Transverse colon (tissue), 4 donors: ENCODE results near the gene AZU1. TPM values are rescaled to one million over a fixed set of nuclear protein-coding genes. Genes with fewer than 3 reads are reported as not detected.
"Not testable (repeated sequence)": the region's sequence is repeated elsewhere in the genome, so short reads cannot be mapped to it uniquely, and the experiment has no call there.

Experiments
- DNase-seq: peaks from one replicate; pipeline ENCODE4 v3.0.0-alpha.2; 2019
- H3K27ac ChIP-seq, 4 donors: fragments of 200-600 bp; sonication (generic); 2 replicates each; pipeline ENCODE4 v1.5.1; 2016 to 2018; ENCODE audit warnings: inconsistent platforms in 4 of 4
- H3K27me3 ChIP-seq: fragments of 200-600 bp; sonication (generic); 2 replicates; pipeline ENCODE4 v1.5.1; 2017; ENCODE audit warnings: inconsistent platforms
- H3K36me3 ChIP-seq, 4 donors: fragments of 200-600 bp; sonication (generic); 2 replicates each; pipeline ENCODE4 v1.5.1; 2017 to 2019; ENCODE audit warnings: inconsistent platforms in 4 of 4
- H3K4me1 ChIP-seq, 4 donors: fragments of 200-600 bp; sonication (generic); 2 replicates each; pipeline ENCODE4 v1.5.1; 2017 to 2020; ENCODE audit warnings: inconsistent platforms in 4 of 4
- H3K4me3 ChIP-seq, 4 donors: fragments of 200-600 bp; sonication (generic); 1 replicate in 1 of 4; 2 replicates in 3 of 4; pipeline versions ENCODE4 v1.5.1 to v1.6.1; 2017 to 2019; ENCODE audit warnings: inconsistent platforms in 4 of 4
- H3K9me3 ChIP-seq, 2 donors: fragments of 200-600 bp; sonication (generic); 2 replicates each; pipeline ENCODE4 v1.5.1; 2017 to 2019; ENCODE audit warnings: inconsistent platforms in 2 of 2
- EP300 ChIP-seq: sonication (generic); formaldehyde crosslinking; IDR thresholded peaks from one replicate; pipeline ENCODE4 v1.6.1; 2017; ENCODE audit warnings: antibody characterized with exemption, low read depth
- POLR2A ChIP-seq: fragments of 450-650 bp; IDR thresholded peaks from one replicate; pipeline ENCODE4 v1.6.1; 2016; ENCODE audit warnings: antibody characterized with exemption, mild to moderate bottlenecking, moderate library complexity
- POLR2AphosphoS5 ChIP-seq, 3 donors: sonication (generic); formaldehyde crosslinking; IDR thresholded peaks; one replicate each; pipeline ENCODE4 v1.6.1; 2016; ENCODE audit warnings: antibody characterized with exemption in 3 of 3
- whole genome bisulfite sequencing, 2 donors: methylation state at CpG; one replicate each; pipeline ENCODE4 v1.1.5; 2018; ENCODE audit warnings: low coverage in 1 of 2; 5-methylcytosine and 5-hydroxymethylcytosine counted together
- in situ Hi-C, 4 donors: fragments of 200-750 bp; cut with MboI; loops; one replicate each; pipeline versions ENCODE4 v1.15.0 to v1.15.1; 2017; ENCODE audit warnings: low sequenced_read_pairs in 3 of 4, low pct_ligation_motif_present in 1 of 4, low pct_unique_long_range_greater_than_20kb in 1 of 4
- intact Hi-C: fragments of 100-400 bp; cut with DNase I; formaldehyde crosslinking; loops from one replicate; pipeline ENCODE4 v1.15.1; 2023; ENCODE audit warnings: low total_unique reads
- total RNA-seq, 4 donors: library from RNA; depleted of rRNA; stranded (reverse); fragments of >200 nt; gene quantifications; one replicate each; pipeline ENCODE4 v1.1.0, GENCODE V29; 2016
- TF ChIP-seq, protein P1 (sequence below), 5 experiments: fragments of 200-600 bp in 3 of 5; fragments of 450-650 bp in 2 of 5; sonication (generic) in 3 of 5; IDR thresholded peaks; 1 replicate in 2 of 5; 2 replicates in 3 of 5; pipeline ENCODE4 v1.5.1; 2016 to 2017; ENCODE audit warnings: antibody characterized with exemption in 5 of 5, inconsistent platforms in 3 of 5, mild to moderate bottlenecking in 2 of 5, moderate library complexity in 1 of 5

The AZU1 gene
- total RNA-seq, 4 donors from 2014 or later, result not detected

- Histone ChIP-seq H3K4me1 (peaks cover 0 to 3% (median 0%) of the 10 kb centered on the region in 4 donors), H3K36me3 (no peaks in the 10 kb centered on the region), H3K4me3 (no peak overlapping the region), H3K27me3 (peaks cover 73% of the 10 kb centered on the region), H3K9me3 (no peaks in the 10 kb centered on the region), H3K27ac (no peak overlapping the region)
- intact Hi-C loops (no loop called here), in situ Hi-C loops (no loop called here)
- TF ChIP-seq EP300 (no peak), POLR2AphosphoS5 (IDR thresholded peaks at IDR 0.05) (no peak), POLR2A (no peak)
- TF ChIP-seq, protein P1, sequence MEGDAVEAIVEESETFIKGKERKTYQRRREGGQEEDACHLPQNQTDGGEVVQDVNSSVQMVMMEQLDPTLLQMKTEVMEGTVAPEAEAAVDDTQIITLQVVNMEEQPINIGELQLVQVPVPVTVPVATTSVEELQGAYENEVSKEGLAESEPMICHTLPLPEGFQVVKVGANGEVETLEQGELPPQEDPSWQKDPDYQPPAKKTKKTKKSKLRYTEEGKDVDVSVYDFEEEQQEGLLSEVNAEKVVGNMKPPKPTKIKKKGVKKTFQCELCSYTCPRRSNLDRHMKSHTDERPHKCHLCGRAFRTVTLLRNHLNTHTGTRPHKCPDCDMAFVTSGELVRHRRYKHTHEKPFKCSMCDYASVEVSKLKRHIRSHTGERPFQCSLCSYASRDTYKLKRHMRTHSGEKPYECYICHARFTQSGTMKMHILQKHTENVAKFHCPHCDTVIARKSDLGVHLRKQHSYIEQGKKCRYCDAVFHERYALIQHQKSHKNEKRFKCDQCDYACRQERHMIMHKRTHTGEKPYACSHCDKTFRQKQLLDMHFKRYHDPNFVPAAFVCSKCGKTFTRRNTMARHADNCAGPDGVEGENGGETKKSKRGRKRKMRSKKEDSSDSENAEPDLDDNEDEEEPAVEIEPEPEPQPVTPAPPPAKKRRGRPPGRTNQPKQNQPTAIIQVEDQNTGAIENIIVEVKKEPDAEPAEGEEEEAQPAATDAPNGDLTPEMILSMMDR (IDR thresholded peaks at IDR 0.05), result no peak
- DNase-seq, result no peak
- WGBS, 2 donors, result 43% methylated on average over 38 of the region's 38 CpGs; no CpG with 5 or more reads in 1 of the 2 donors
Measured at GRCh38 chr19:831407-832369, 4.1 kb downstream of the AZU1 start.

DNA sequence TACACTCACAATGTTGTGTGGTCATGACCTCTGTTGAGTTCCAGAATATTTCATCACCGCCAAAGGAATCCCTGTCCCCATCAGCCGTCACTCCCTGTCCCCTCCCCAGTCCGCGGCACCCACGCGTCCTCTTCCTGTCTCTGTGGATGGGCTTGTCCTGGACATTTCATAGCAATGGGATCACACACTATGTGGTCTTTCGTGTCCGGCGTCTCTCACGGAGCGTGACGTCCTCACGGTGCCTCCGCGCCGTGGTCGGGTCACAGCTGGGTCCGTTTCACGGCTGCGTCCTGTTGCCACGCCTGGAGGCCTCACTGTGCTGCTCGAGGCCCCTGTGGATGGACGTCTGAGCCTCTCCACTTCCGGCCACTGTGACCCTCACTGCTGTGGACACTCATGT is 6.6 kb downstream of the AZU1 start:
- TF ChIP-seq, protein P1 (IDR thresholded peaks at IDR 0.05), result no peak
- no peak for TF ChIP-seq POLR2AphosphoS5 (IDR thresholded peaks at IDR 0.05)
- no peak for TF ChIP-seq EP300
- TF ChIP-seq POLR2A, result no peak
- no peak overlapping the region for H3K4me3 ChIP-seq
- no peak overlapping the region for H3K27ac ChIP-seq
- intact Hi-C loops (no loop called here), in situ Hi-C loops (no loop called here)
- no peaks in the 10 kb centered on the region for H3K9me3 ChIP-seq
- H3K27me3 ChIP-seq, result peaks cover 89% of the 10 kb centered on the region
- H3K4me1 ChIP-seq, result no peaks in the 10 kb centered on the region
- DNase-seq, result no peak
- H3K36me3 ChIP-seq, result no peaks in the 10 kb centered on the region
- 67 to 69% methylated on average over 9 to 24 of the region's 24 CpGs for WGBS, 2 donors

GRCh38 chr19:835210-835810 is 7.7 kb downstream of the AZU1 start:
- 39 to 70% methylated on average over 12 to 25 of the region's 36 CpGs for WGBS, 2 donors
- Histone ChIP-seq H3K36me3 (no peaks in the 10 kb centered on the region), H3K27me3 (peaks cover 90% of the 10 kb centered on the region), H3K4me3 (no peak overlapping the region), H3K4me1 (no peaks in the 10 kb centered on the region), H3K27ac (no peak overlapping the region), H3K9me3 (no peaks in the 10 kb centered on the region)
- TF ChIP-seq, protein P1 (IDR thresholded peaks at IDR 0.05), result no peak
- TF ChIP-seq POLR2A, result no peak
- no peak for TF ChIP-seq POLR2AphosphoS5 (IDR thresholded peaks at IDR 0.05)
- TF ChIP-seq EP300, result no peak
- intact Hi-C loops (no loop called here), in situ Hi-C loops (no loop called here)
- no peak for DNase-seq

GRCh38 chr19:840519-841206 is 13.0 kb downstream of the AZU1 start, which contains the start of gene PRTN3:
Gene PRTN3 (plus strand): TSS chr19:840999. CDS start chr19:841009, 10 bp downstream.
- Histone ChIP-seq H3K36me3 (no peaks in the 10 kb centered on the region), H3K27me3 (peaks cover 92% of the 10 kb centered on the region), H3K4me1 (peaks cover 6 to 12% (median 11%) of the 10 kb centered on the region in 4 donors), H3K4me3 (no peak within 1 kb of the TSS), H3K9me3 (no peaks in the 10 kb centered on the region), H3K27ac (no peak within 1 kb of the TSS)
- WGBS, 2 donors, result 48% methylated on average over 16 of the region's 24 CpGs; no CpG with 5 or more reads in 1 of the 2 donors
- no peak for DNase-seq
- in situ Hi-C loops, result no loop called here
- intact Hi-C loops, result loop anchor here (10.0 kb wide), 1 partner anchor 66 kb away; no protein-coding TSS in a partner anchor
- TF ChIP-seq EP300 (no peak), POLR2AphosphoS5 (IDR thresholded peaks at IDR 0.05) (no peak), POLR2A (no peak)
- TF ChIP-seq, protein P1 (IDR thresholded peaks at IDR 0.05), result no peak

DNA sequence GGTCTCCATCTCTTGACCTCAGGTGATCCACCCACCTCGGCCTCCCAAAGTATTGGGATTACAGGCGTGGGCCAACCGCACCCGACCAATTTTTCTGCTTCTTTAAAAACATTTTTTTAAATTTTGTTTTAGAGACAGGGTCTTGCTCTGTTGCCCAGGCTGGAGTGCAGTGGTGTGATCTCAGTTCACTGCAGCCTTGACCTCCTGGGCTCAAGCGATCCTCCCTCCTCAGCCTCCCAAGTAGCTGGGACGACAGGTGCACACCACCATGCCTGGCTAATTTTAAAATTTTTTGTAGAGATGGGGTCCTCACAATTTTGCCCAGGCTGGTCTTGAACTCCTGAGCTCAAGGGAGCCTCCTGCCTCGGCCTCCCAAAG is 15.2 kb downstream of the AZU1 start:
- Histone ChIP-seq H3K4me1 (peaks cover 6 to 16% (median 11%) of the 10 kb centered on the region in 4 donors), H3K27me3 (peaks cover 92% of the 10 kb centered on the region)
- H3K36me3 ChIP-seq, in situ Hi-C loops, H3K9me3 ChIP-seq, H3K27ac ChIP-seq, H3K4me3 ChIP-seq, DNase-seq: not testable (repeated sequence)
- 68% methylated on average over 7 of the region's 7 CpGs; no CpG with 5 or more reads in 1 of the 2 donors for WGBS, 2 donors
- intact Hi-C loops, result loop anchor here (10.0 kb wide), 1 partner anchor 68 kb away; no protein-coding TSS in a partner anchor
